ENCODE measurements around the gene C1QTNF9. TPM values are rescaled to one million over a fixed set of nuclear protein-coding genes. Genes with fewer than 3 reads are reported as not detected.

Gene C1QTNF9
- total RNA-seq, 1 experiment from 2014 or later: not detected

DNA sequence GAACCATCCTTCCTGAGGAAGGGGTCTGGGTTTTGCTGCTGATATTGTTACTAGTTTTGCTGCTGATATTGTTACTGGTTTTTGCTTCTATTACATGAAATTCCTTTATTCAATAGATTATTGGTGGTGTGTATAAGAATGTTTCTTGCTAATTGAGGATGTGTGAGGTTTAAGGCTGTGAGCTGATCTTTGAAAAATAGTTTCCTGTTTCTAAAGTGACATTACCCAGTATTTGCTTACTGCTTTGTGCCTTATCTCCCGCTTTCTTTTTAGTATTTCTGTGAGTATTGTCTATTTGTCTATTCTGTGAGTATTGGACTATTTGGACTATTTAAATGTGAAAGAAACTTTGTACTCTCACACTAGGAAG is 38.2 kb upstream of the C1QTNF9 start:
- in situ Hi-C loops (cut with HindIII; ENCODE audit: low pct_unique_long_range_greater_than_20kb, low sequenced_read_pairs) (no loop called here), intact Hi-C loops (cut with micrococcal nuclease; ENCODE audit: unreplicated experiment) (no loop called here)
- H3K27ac ChIP-seq (ENCODE audit: low read length): no peak overlapping the region
- ChIA-PET POLR2A (no interaction called here), CTCF (no interaction called here)
- DNase-seq (ENCODE audit: low read depth, low spot score): no peak
- TF ChIP-seq, protein P1, sequence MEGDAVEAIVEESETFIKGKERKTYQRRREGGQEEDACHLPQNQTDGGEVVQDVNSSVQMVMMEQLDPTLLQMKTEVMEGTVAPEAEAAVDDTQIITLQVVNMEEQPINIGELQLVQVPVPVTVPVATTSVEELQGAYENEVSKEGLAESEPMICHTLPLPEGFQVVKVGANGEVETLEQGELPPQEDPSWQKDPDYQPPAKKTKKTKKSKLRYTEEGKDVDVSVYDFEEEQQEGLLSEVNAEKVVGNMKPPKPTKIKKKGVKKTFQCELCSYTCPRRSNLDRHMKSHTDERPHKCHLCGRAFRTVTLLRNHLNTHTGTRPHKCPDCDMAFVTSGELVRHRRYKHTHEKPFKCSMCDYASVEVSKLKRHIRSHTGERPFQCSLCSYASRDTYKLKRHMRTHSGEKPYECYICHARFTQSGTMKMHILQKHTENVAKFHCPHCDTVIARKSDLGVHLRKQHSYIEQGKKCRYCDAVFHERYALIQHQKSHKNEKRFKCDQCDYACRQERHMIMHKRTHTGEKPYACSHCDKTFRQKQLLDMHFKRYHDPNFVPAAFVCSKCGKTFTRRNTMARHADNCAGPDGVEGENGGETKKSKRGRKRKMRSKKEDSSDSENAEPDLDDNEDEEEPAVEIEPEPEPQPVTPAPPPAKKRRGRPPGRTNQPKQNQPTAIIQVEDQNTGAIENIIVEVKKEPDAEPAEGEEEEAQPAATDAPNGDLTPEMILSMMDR (IDR thresholded peaks at IDR 0.05): no peak
- TF ChIP-seq POLR2AphosphoS5 (IDR thresholded peaks at IDR 0.05; ENCODE audit: low read depth, low read length) (no peak), TCF7L2 (IDR thresholded peaks at IDR 0.05; ENCODE audit: low read depth, low read length) (no peak), SIN3A (IDR thresholded peaks at IDR 0.05; ENCODE audit: borderline replicate concordance, insufficient read depth, low read depth, low read length) (no peak)
- TF ChIP-seq, protein P2, sequence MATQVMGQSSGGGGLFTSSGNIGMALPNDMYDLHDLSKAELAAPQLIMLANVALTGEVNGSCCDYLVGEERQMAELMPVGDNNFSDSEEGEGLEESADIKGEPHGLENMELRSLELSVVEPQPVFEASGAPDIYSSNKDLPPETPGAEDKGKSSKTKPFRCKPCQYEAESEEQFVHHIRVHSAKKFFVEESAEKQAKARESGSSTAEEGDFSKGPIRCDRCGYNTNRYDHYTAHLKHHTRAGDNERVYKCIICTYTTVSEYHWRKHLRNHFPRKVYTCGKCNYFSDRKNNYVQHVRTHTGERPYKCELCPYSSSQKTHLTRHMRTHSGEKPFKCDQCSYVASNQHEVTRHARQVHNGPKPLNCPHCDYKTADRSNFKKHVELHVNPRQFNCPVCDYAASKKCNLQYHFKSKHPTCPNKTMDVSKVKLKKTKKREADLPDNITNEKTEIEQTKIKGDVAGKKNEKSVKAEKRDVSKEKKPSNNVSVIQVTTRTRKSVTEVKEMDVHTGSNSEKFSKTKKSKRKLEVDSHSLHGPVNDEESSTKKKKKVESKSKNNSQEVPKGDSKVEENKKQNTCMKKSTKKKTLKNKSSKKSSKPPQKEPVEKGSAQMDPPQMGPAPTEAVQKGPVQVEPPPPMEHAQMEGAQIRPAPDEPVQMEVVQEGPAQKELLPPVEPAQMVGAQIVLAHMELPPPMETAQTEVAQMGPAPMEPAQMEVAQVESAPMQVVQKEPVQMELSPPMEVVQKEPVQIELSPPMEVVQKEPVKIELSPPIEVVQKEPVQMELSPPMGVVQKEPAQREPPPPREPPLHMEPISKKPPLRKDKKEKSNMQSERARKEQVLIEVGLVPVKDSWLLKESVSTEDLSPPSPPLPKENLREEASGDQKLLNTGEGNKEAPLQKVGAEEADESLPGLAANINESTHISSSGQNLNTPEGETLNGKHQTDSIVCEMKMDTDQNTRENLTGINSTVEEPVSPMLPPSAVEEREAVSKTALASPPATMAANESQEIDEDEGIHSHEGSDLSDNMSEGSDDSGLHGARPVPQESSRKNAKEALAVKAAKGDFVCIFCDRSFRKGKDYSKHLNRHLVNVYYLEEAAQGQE (IDR thresholded peaks at IDR 0.05; ENCODE audit: insufficient read depth in 1 of 2, low read depth in 2 of 2, low read length in 1 of 2): no peak
- H3K27me3 ChIP-seq (ENCODE audit: control insufficient read depth, insufficient read depth, low read length): no peaks in the 10 kb centered on the region
- no peak for ATAC-seq
- no peak overlapping the region; a peak in 1 of 4 replicates for H3K4me3 ChIP-seq (ENCODE audit: low read depth in 2 of 2, low read length in 2 of 2)
- H3K9me3 ChIP-seq (ENCODE audit: control insufficient read depth, insufficient read depth, low read depth, low read length): no peaks in the 10 kb centered on the region
- no peaks in the 10 kb centered on the region for H3K36me3 ChIP-seq (ENCODE audit: control insufficient read depth, insufficient read depth, low read length)
- no TSS peak for BruUV-seq (replicated peaks)
- H3K4me1 ChIP-seq (ENCODE audit: control insufficient read depth, insufficient read depth, low read length): no peaks in the 10 kb centered on the region

DNA sequence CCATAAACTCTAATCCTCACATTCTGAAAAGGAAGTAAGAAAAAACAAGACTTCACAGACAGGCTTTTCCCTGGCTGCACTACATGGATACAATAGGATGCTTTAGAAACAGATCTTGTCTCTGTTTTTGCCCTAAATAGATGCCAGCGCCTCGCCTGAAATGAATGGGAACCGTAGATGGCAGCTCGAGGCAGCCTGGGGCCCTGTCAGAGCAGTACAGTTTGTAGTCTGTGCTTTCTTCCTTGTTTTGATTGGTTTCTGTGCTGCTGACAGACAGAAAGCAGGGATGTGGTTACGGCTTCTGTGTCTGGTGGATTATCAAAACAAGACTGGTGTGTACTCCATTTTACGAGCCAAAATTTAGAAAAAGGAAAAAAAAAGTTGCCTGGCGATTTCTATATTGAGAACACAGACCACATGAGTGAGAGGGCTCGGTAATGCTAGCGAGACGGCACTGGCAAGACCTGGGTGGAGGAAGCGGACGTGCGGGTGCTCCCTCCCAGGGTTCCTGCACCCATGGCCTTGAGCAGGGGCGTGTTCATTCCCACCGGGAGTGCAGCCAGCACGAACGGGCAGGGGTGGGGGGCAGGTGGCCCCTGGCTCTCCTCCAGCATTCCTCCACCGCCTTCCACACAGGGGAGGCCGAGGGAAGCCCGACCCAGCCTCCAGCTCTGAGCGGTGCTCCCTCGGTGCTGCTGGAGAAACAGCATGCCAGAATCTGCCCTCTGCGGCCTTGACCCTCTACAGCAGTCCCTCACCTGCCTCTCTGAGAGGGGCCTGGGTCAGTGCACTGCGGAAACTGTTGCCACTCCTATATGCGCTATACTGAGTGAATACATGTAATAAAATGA is 37.6 kb upstream of the C1QTNF9 start:
- H3K9me3 ChIP-seq (ENCODE audit: control insufficient read depth, insufficient read depth, low read depth, low read length): no peaks in the 10 kb centered on the region
- no peak overlapping the region; a peak in 1 of 4 replicates for H3K4me3 ChIP-seq (ENCODE audit: low read depth in 2 of 2, low read length in 2 of 2)
- in situ Hi-C loops (cut with HindIII; ENCODE audit: low pct_unique_long_range_greater_than_20kb, low sequenced_read_pairs) (no loop called here), intact Hi-C loops (cut with micrococcal nuclease; ENCODE audit: unreplicated experiment) (no loop called here)
- DNase-seq (ENCODE audit: low read depth, low spot score) (no peak), ATAC-seq (no peak)
- H3K27ac ChIP-seq (ENCODE audit: low read length): no peak overlapping the region
- no TSS peak for BruUV-seq (replicated peaks)
- no peaks in the 10 kb centered on the region for H3K36me3 ChIP-seq (ENCODE audit: control insufficient read depth, insufficient read depth, low read length)
- TF ChIP-seq, protein P2 (IDR thresholded peaks at IDR 0.05; ENCODE audit: insufficient read depth in 1 of 2, low read depth in 2 of 2, low read length in 1 of 2): no peak
- TF ChIP-seq, protein P1 (IDR thresholded peaks at IDR 0.05): no peak
- no peak for TF ChIP-seq POLR2AphosphoS5 (IDR thresholded peaks at IDR 0.05; ENCODE audit: low read depth, low read length)
- TF ChIP-seq TCF7L2 (IDR thresholded peaks at IDR 0.05; ENCODE audit: low read depth, low read length): no peak
- TF ChIP-seq SIN3A (IDR thresholded peaks at IDR 0.05; ENCODE audit: borderline replicate concordance, insufficient read depth, low read depth, low read length): no peak
- H3K27me3 ChIP-seq (ENCODE audit: control insufficient read depth, insufficient read depth, low read length): no peaks in the 10 kb centered on the region
- CTCF ChIA-PET: no interaction called here
- no peaks in the 10 kb centered on the region for H3K4me1 ChIP-seq (ENCODE audit: control insufficient read depth, insufficient read depth, low read length)
- POLR2A ChIA-PET: no interaction called here

Data from Panc1 (cell line).